Chondrocyte (in vitro differentiated cells): ENCODE results near the gene GDAP1L1. TPM values are rescaled to one million over a fixed set of nuclear protein-coding genes. Genes with fewer than 3 reads are reported as not detected.
A peak's percentile ranks its signal among the peaks of the same experiment; 100 is the strongest.

Source experiments
- DNase-seq: peaks from one replicate; pipeline ENCODE4 v3.0.0; 2021; ENCODE audit warnings: mixed read lengths, low spot score
- H3K27ac Mint-ChIP-seq: one replicate; pipeline ENCODE4 v1.8.0; 2021; ENCODE audit warnings: mild to moderate bottlenecking, moderate library complexity, mixed read lengths; ENCODE audit not compliant: unreplicated experiment
- H3K27me3 Mint-ChIP-seq: 2 replicates; pipeline ENCODE4 v1.8.0; 2021; ENCODE audit warnings: low read depth, mixed read lengths
- H3K36me3 Mint-ChIP-seq: 2 replicates; pipeline ENCODE4 v1.8.0; 2021; ENCODE audit warnings: low read depth, mixed read lengths
- H3K4me1 Mint-ChIP-seq: 2 replicates; pipeline ENCODE4 v1.8.0; 2021; ENCODE audit warnings: low read depth, mild to moderate bottlenecking, mixed read lengths
- H3K4me3 Mint-ChIP-seq: one replicate; pipeline ENCODE4 v1.8.0; 2021; ENCODE audit warnings: mild to moderate bottlenecking, moderate library complexity, mixed read lengths; ENCODE audit not compliant: unreplicated experiment
- H3K9me3 Mint-ChIP-seq: 2 replicates; pipeline ENCODE4 v1.8.0; 2021; ENCODE audit warnings: low read depth, mixed read lengths
- total RNA-seq: library from RNA; stranded (reverse); gene quantifications from 3 replicates; pipeline ENCODE4 v1.2.1, GENCODE V29; 2021
- TF ChIP-seq, protein P1 (sequence below): fragments of 200-600 bp; sonication (generic); IDR thresholded peaks from 2 replicates; pipeline ENCODE4 v1.5.0; 2021; ENCODE audit warnings: antibody characterized with exemption, mild to moderate bottlenecking, moderate library complexity

GDAP1L1 gene
- total RNA-seq, 1 donor from 2014 or later = not detected

GRCh38 chr20:44203161-44203560 lies 43.9 kb upstream of the GDAP1L1 start:
- no peak for DNase-seq
- TF ChIP-seq, protein P1, sequence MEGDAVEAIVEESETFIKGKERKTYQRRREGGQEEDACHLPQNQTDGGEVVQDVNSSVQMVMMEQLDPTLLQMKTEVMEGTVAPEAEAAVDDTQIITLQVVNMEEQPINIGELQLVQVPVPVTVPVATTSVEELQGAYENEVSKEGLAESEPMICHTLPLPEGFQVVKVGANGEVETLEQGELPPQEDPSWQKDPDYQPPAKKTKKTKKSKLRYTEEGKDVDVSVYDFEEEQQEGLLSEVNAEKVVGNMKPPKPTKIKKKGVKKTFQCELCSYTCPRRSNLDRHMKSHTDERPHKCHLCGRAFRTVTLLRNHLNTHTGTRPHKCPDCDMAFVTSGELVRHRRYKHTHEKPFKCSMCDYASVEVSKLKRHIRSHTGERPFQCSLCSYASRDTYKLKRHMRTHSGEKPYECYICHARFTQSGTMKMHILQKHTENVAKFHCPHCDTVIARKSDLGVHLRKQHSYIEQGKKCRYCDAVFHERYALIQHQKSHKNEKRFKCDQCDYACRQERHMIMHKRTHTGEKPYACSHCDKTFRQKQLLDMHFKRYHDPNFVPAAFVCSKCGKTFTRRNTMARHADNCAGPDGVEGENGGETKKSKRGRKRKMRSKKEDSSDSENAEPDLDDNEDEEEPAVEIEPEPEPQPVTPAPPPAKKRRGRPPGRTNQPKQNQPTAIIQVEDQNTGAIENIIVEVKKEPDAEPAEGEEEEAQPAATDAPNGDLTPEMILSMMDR = no peak
- peak overlapping the region; percentile 89 for H3K27ac Mint-ChIP-seq
- peaks cover 77% of the 10 kb centered on the region for H3K4me1 Mint-ChIP-seq
- H3K9me3 Mint-ChIP-seq = no peaks in the 10 kb centered on the region
- H3K4me3 Mint-ChIP-seq = no peak overlapping the region
- H3K36me3 Mint-ChIP-seq = peaks cover 31% of the 10 kb centered on the region
- H3K27me3 Mint-ChIP-seq = no peaks in the 10 kb centered on the region

GRCh38 chr20:44204156-44204831 lies 42.8 kb upstream of the GDAP1L1 start:
- no peaks in the 10 kb centered on the region for H3K27me3 Mint-ChIP-seq

DNA sequence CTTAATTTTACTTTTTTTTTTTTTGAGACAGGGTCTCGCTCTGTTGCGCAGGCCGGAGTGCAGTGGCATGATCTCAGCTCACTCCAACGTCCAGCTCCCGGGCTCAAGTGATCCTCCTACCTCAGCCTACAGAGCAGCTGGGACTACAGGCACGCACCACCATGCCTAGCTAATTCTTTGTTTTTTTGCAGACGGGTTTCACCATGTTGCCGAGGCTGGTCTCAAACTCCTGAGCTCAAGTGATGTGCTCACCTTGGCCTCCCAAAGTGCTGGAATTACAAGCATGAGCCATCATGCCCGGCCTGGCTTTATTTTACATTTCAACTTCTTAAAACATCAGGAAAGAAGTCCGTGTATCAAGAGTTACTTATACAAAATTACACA lies 42.3 kb upstream of the GDAP1L1 start:
- Mint-ChIP-seq H3K27ac (peak overlapping the region; percentile 65), H3K4me1 (peaks cover 88% of the 10 kb centered on the region)
- TF ChIP-seq, protein P1 = no peak

More at GRCh38 chr20:44204156-44204831, 42.8 kb upstream of the GDAP1L1 start:
- peaks cover 29% of the 10 kb centered on the region for H3K36me3 Mint-ChIP-seq
- peak overlapping the region; percentile 92 for H3K27ac Mint-ChIP-seq
- H3K4me3 Mint-ChIP-seq = no peak overlapping the region
- DNase-seq = no peak
- TF ChIP-seq, protein P1 = no peak
- no peaks in the 10 kb centered on the region for H3K9me3 Mint-ChIP-seq
- peaks cover 88% of the 10 kb centered on the region for H3K4me1 Mint-ChIP-seq

DNA sequence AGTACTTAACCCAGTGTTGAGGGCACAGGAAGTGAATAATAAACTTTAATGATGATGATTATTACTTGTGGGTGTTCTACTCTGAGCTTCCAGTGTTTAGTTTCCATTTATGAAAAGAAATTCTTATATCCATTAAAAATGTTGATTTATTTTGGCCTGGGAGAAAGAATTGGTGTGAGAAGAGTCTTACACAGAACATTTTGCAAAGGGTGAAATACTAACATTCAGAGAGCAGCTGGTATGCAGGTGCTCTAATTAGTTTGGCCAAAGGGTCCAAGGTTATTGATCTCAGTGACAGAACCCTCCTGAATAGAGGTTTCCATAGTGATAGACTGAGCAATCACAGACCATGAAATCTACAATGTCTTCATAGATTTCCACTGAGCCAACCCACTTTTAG lies 41.0 kb upstream of the GDAP1L1 start:
- no peaks in the 10 kb centered on the region for H3K9me3 Mint-ChIP-seq
- H3K4me3 Mint-ChIP-seq = no peak overlapping the region
- no peak overlapping the region for H3K27ac Mint-ChIP-seq
- H3K27me3 Mint-ChIP-seq = no peaks in the 10 kb centered on the region
- DNase-seq = no peak
- peaks cover 79% of the 10 kb centered on the region for H3K4me1 Mint-ChIP-seq
- peaks cover 20% of the 10 kb centered on the region for H3K36me3 Mint-ChIP-seq
- TF ChIP-seq, protein P1 = no peak

More for the DNA sequence above, 42.3 kb upstream of the GDAP1L1 start:
- H3K4me3 Mint-ChIP-seq = no peak overlapping the region
- peaks cover 24% of the 10 kb centered on the region for H3K36me3 Mint-ChIP-seq
- no peaks in the 10 kb centered on the region for H3K9me3 Mint-ChIP-seq
- H3K27me3 Mint-ChIP-seq = no peaks in the 10 kb centered on the region
- no peak for DNase-seq

DNA sequence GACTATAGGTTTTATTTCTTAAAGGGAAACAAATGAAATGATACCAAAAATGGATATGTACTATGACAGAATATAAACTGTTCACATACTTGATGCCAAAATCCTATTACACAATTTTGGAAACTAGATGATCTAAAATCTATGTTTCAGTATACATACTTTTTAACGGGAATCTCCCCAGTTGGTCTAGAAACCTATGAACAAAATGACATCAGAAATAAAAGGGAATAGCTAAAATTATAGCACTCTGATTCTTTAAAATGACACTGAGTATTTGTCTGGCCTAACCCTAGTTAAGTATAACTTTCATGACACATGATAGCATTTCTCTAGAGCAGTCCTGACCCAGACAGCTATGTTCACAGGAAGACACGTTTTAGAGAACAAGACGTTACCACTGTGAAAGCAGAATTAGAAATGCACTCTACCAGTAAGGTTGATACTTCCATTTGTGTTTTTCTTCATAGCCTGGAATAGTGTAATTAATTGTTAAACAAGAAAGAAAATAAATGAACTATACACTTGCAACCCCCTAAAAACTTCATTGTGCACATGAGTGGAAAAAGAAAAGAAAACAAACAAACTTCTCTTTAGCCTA lies 39.9 kb upstream of the GDAP1L1 start:
- Mint-ChIP-seq H3K4me3 (peak overlapping the region; percentile 49), H3K27ac (peak overlapping the region; percentile 90), H3K9me3 (no peaks in the 10 kb centered on the region), H3K36me3 (peaks cover 13% of the 10 kb centered on the region), H3K4me1 (peaks cover 83% of the 10 kb centered on the region), H3K27me3 (no peaks in the 10 kb centered on the region)
- TF ChIP-seq, protein P1 = no peak
- DNase-seq = no peak
